HEK293T (cell line): Measurements from ENCODE around the gene GLI1.
"Not testable (repeated sequence)": the region's sequence is repeated elsewhere in the genome, so short reads cannot be mapped to it uniquely, and the experiment has no call there.

Experiments used
- CTCF ChIA-PET: fragments of 350-600 bp; formaldehyde crosslinking; extraction: SDS; loops from one replicate; lab custom pipeline; 2021; ENCODE audit warnings: antibody characterized with exemption, inconsistent platforms; lab: Yijun Ruan, JAX
- POLR2A ChIA-PET: fragments of 350-600 bp; formaldehyde crosslinking; extraction: SDS; loops from one replicate; lab custom pipeline; 2020; ENCODE audit warnings: antibody characterized with exemption, inconsistent platforms; lab: Yijun Ruan, JAX
- DNase-seq: peaks from one replicate; pipeline ENCODE4 v3.0.0; 2012; ENCODE audit warnings: mixed read lengths; ENCODE audit errors: extremely low spot score
- ARNT ChIP-seq: fragments of 450-650 bp; IDR thresholded peaks from 2 replicates; pipeline ENCODE4 v1.6.1; 2017; ENCODE audit warnings: mild to moderate bottlenecking
- BHLHE40 ChIP-seq: fragments of 450-650 bp; IDR thresholded peaks from 2 replicates; pipeline ENCODE4 v1.6.1; 2016; ENCODE audit warnings: mild to moderate bottlenecking, moderate library complexity, borderline replicate concordance
- CTBP1 ChIP-seq: fragments of 450-650 bp; IDR thresholded peaks from 2 replicates; pipeline ENCODE4 v1.6.1; 2016; ENCODE audit warnings: borderline replicate concordance
- ELF4 ChIP-seq: fragments of 450-650 bp; IDR thresholded peaks from 2 replicates; pipeline ENCODE4 v1.6.1; 2017; ENCODE audit warnings: antibody characterized with exemption
- FOXA1 ChIP-seq: fragments of 450-650 bp; IDR thresholded peaks from 2 replicates; pipeline ENCODE4 v1.6.1; 2016; ENCODE audit warnings: mild to moderate bottlenecking
- FOXK2 ChIP-seq: fragments of 450-650 bp; IDR thresholded peaks from 2 replicates; pipeline ENCODE4 v1.6.1; 2016; ENCODE audit warnings: mild to moderate bottlenecking
- FOXM1 ChIP-seq: fragments of 450-650 bp; IDR thresholded peaks from 2 replicates; pipeline ENCODE4 v1.6.1; 2017; ENCODE audit warnings: mild to moderate bottlenecking, borderline replicate concordance
- HDGF ChIP-seq: fragments of 450-650 bp; IDR thresholded peaks from 2 replicates; pipeline ENCODE4 v1.6.1; 2017; ENCODE audit warnings: antibody characterized with exemption, borderline replicate concordance
- L3MBTL2 ChIP-seq: fragments of 450-650 bp; conservative IDR thresholded peaks from 2 replicates; pipeline ENCODE4 v1.6.1; 2016; ENCODE audit warnings: mild to moderate bottlenecking
- LEF1 ChIP-seq: fragments of 450-650 bp; IDR thresholded peaks from 2 replicates; pipeline ENCODE4 v1.6.1; 2017; ENCODE audit warnings: mild to moderate bottlenecking, borderline replicate concordance
- NFRKB ChIP-seq: fragments of 450-650 bp; IDR thresholded peaks from 2 replicates; pipeline ENCODE4 v1.6.1; 2016; ENCODE audit warnings: mild to moderate bottlenecking, moderate library complexity
- PKNOX1 ChIP-seq: fragments of 450-650 bp; IDR thresholded peaks from 2 replicates; pipeline ENCODE4 v1.6.1; 2016
- SP1 ChIP-seq: fragments of 450-650 bp; IDR thresholded peaks from 2 replicates; pipeline ENCODE4 v1.6.1; 2017
- SUZ12 ChIP-seq: fragments of 450-650 bp; IDR thresholded peaks from 2 replicates; pipeline ENCODE4 v1.6.1; 2016; ENCODE audit warnings: mild to moderate bottlenecking
- TARDBP ChIP-seq: fragments of 450-650 bp; IDR thresholded peaks from 2 replicates; pipeline ENCODE4 v1.6.1; 2016
- ZNF384 ChIP-seq: fragments of 450-650 bp; IDR thresholded peaks from 2 replicates; pipeline ENCODE4 v1.6.1; 2016

Gene GLI1

GRCh38 chr12:57498132-57498502 is 38.5 kb downstream of the GLI1 start:
- ChIA-PET POLR2A (no interaction called here), CTCF (no interaction called here)
- TF ChIP-seq LEF1, result no peak
- no peak for TF ChIP-seq BHLHE40
- TF ChIP-seq HDGF, result no peak
- TF ChIP-seq ARNT, result no peak
- no peak for TF ChIP-seq NFRKB
- no peak for TF ChIP-seq TARDBP
- TF ChIP-seq SUZ12, result no peak
- no peak for TF ChIP-seq FOXM1
- TF ChIP-seq ZNF384, result no peak
- no peak for TF ChIP-seq SP1
- TF ChIP-seq FOXA1, result no peak
- TF ChIP-seq CTBP1, result no peak
- TF ChIP-seq ELF4, result no peak
- TF ChIP-seq FOXK2, result no peak
- no peak for TF ChIP-seq L3MBTL2
- TF ChIP-seq PKNOX1, result no peak
- DNase-seq, result no peak

GRCh38 chr12:57498571-57498970 is 39.0 kb downstream of the GLI1 start:
- ChIA-PET CTCF (no interaction called here), POLR2A (no interaction called here)
- no peak for DNase-seq
- no peak for TF ChIP-seq ELF4
- no peak for TF ChIP-seq BHLHE40
- no peak for TF ChIP-seq ZNF384
- no peak for TF ChIP-seq FOXA1
- TF ChIP-seq TARDBP, result no peak
- TF ChIP-seq NFRKB, result no peak
- TF ChIP-seq L3MBTL2, result no peak
- no peak for TF ChIP-seq SP1
- TF ChIP-seq LEF1, result no peak
- no peak for TF ChIP-seq CTBP1
- no peak for TF ChIP-seq ARNT
- TF ChIP-seq FOXM1, result no peak
- no peak for TF ChIP-seq FOXK2
- no peak for TF ChIP-seq SUZ12

GRCh38 chr12:57500213-57500612 is 40.6 kb downstream of the GLI1 start:
- POLR2A ChIA-PET, result interaction anchor here (0.6 to 1.4 kb wide), 2 partner anchors 10 to 34 kb away, joined by 3 read pairs; no protein-coding TSS in a partner anchor
- no peak for DNase-seq
- CTCF ChIA-PET, result no interaction called here
- TF ChIP-seq FOXM1, result no peak
- TF ChIP-seq ZNF384, result no peak
- no peak for TF ChIP-seq HDGF
- TF ChIP-seq NFRKB, result no peak
- no peak for TF ChIP-seq ELF4
- TF ChIP-seq ARNT, result no peak

DNA sequence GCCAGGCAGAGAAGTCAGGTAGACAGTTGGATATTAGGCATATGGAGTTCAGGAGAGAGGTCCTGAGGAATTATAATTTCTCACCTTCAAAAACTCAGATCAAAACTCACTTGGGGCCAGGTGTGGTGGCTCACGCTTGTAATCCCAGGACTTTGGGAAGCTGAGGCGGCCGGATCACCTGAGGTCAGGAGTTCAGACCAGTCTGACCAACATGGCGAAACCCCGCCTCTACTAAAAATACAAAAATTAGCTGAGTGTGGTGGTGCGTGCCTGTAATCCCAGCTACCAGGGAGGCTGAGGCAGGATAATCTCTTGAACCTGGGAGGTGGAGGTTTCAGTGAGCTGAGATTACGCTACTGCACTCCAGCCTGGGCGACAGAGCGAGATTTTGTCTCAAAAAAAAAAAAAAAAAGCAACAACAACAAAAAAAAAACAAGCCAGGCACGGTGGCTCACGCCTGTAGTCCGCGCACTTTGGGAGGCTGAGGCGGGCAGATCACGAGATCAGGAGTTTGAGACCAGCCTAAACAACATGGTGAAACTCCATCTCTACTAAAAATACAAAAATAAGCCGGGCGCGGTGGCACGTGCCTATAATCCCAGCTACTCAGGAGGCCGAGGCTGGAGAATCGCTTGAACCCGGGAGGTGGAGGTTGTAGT is 42.9 kb downstream of the GLI1 start:
- not testable (repeated sequence) for DNase-seq
- POLR2A ChIA-PET, result interaction anchor here (0.8 to 4.5 kb wide), 3 partner anchors 10 to 17 kb away, joined by 4 to 20 read pairs (median 5); partner anchors contain the start of gene DDIT3
- CTCF ChIA-PET, result interaction anchor here (0.6 to 0.8 kb wide), 3 partner anchors 18 to 115 kb away, joined by 3 read pairs; partner anchors contain the start of gene DDIT3

DNA sequence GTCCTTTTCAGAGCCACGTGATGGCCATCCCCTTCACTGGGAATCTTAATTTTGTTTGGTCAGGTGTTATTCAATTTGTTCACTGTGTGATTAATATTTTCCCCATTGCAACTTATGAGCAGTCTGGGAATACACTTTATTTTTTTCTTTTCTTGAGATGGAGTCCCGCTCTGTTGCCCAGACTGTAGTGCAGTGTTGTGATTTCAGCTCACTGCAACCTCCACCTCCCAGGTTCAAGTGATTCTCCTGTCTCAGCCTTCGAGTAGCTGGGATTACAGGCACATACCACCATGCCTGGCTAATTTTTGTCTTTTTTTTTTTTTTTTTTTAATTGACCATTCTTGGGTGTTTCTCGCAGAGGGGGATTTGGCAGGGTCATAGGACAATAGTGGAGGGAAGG is 47.0 kb downstream of the GLI1 start:
- POLR2A ChIA-PET, result interaction anchor here (1.2 kb wide), 1 partner anchor 8 kb away, joined by 3 read pairs; no protein-coding TSS in a partner anchor
- CTCF ChIA-PET, DNase-seq: not testable (repeated sequence)

DNA sequence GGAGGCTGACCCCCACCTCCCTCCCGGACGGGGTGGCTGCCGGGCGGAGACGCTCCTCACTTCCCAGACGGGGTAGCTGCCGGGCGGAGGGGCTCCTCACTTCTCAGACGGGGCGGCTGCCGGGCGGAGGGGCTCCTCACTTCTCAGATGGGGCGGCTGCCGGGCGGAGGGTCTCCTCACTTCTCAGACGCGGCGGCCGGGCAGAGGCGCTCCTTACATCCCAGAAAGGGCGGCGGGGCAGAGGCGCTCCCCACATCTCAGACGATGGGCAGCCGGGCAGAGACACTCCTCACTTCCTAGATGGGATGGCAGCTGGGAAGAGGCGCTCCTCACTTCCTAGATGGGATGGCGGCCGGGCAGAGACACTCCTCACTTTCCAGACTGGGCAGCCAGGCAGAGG is 48.2 kb downstream of the GLI1 start:
- DNase-seq, CTCF ChIA-PET, POLR2A ChIA-PET: not testable (repeated sequence)

DNA sequence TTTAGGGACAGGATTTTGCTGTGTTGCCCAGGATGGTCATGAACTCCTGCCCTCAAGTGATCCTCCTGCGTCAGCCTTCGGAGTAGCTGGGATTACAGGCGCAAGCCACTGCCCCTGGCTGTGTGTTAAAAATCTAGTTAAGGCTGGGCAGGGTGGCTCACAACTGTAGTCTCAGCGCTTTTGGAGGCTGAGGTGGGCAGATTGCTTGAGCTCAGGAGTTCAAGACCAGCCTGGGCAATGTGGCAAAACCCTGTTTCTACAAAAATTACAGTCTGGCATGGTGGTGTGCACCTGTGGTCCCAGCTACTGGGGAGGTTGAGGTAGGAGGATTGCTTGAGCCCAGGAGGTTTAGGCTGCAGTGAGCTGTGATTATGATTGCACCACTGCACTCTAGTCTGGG is 51.6 kb downstream of the GLI1 start:
- ChIA-PET POLR2A (interaction anchor here (2.6 kb wide), 1 partner anchor 9 kb away, joined by 12 read pairs; the partner anchor contains the start of gene DDIT3), CTCF (no interaction called here)
- TF ChIP-seq SP1 (no peak), ELF4 (no peak), SUZ12 (no peak), L3MBTL2 (no peak), FOXA1 (no peak), ZNF384 (no peak), PKNOX1 (no peak), ARNT (no peak), BHLHE40 (no peak), FOXM1 (no peak), CTBP1 (no peak), NFRKB (no peak)
- DNase-seq, result no peak
